Colonic mucosa (tissue), 4 donors: ENCODE measurements around the gene PRKCA. TPM values are rescaled to one million over a fixed set of nuclear protein-coding genes. Genes with fewer than 3 reads are reported as not detected.

Experiments
- DNase-seq: peaks from one replicate; pipeline ENCODE4 v3.0.0-alpha.2; 2020
- H3K27ac ChIP-seq: fragments of 200-600 bp; one replicate; pipeline ENCODE4 v1.8.0; 2021
- H3K27me3 ChIP-seq: fragments of 200-600 bp; one replicate; pipeline ENCODE4 v1.8.0; 2021
- H3K36me3 ChIP-seq: fragments of 200-600 bp; one replicate; pipeline ENCODE4 v1.8.0; 2021
- H3K4me1 ChIP-seq: fragments of 200-600 bp; one replicate; pipeline ENCODE4 v1.8.0; 2021; ENCODE audit warnings: mild to moderate bottlenecking
- H3K4me3 ChIP-seq: fragments of 200-600 bp; one replicate; pipeline ENCODE4 v1.8.0; 2021
- H3K9ac ChIP-seq, 2 donors: one replicate each; pipeline ENCODE4 v1.7.0; 2013; ENCODE audit warnings: control low read depth in 2 of 2, low read depth in 2 of 2, low read length in 2 of 2
- H3K9me3 ChIP-seq: fragments of 200-600 bp; one replicate; pipeline ENCODE4 v1.8.0; 2021
- CTCF ChIP-seq: fragments of 200-600 bp; IDR thresholded peaks from one replicate; pipeline ENCODE4 v1.8.0; 2022; ENCODE audit warnings: antibody characterized with exemption, mild to moderate bottlenecking
- intact Hi-C: fragments of 100-400 bp; cut with DNase I; formaldehyde crosslinking; loops from one replicate; pipeline ENCODE4 v1.14.1; 2022
- total RNA-seq, 2 donors: library from RNA; stranded (reverse); fragmentation: NEBNext Ultra II Directional in 1 of 2; extraction: Animal tissue kit (Norgen Biotek cat#: 25700) in 1 of 2; gene quantifications; one replicate each; pipeline ENCODE4 v1.2.1, GENCODE V29; 2021
- donor health status: healthy.
- donor health status: DM: no; HTN: no; CAD: no.
- donor health status: DM: no; HTN: no; CAD: no.

The PRKCA gene
- total RNA-seq, 2 donors from 2014 or later, result 40.0 to 41.8 TPM

- H3K9ac ChIP-seq, result no peak overlapping the region
These were observed 162.5 kb downstream of the PRKCA start for GRCh38 chr17:66464921-66465320.

GRCh38 chr17:66465701-66466100 lies 163.3 kb downstream of the PRKCA start:
- no peak overlapping the region for H3K9ac ChIP-seq
- H3K27ac ChIP-seq, result no peak overlapping the region
- intact Hi-C loops, result no loop called here
- H3K36me3 ChIP-seq, result no peaks in the 10 kb centered on the region
- TF ChIP-seq CTCF, result no peak
- H3K4me3 ChIP-seq, result no peak overlapping the region
- DNase-seq, result no peak
- peaks cover 11% of the 10 kb centered on the region for H3K4me1 ChIP-seq
- H3K27me3 ChIP-seq, result no peaks in the 10 kb centered on the region
- H3K9me3 ChIP-seq, result no peaks in the 10 kb centered on the region

More at GRCh38 chr17:66464921-66465320, 162.5 kb downstream of the PRKCA start:
- no peak for DNase-seq
- Histone ChIP-seq H3K27ac (no peak overlapping the region), H3K27me3 (no peaks in the 10 kb centered on the region), H3K4me1 (peaks cover 11% of the 10 kb centered on the region), H3K4me3 (no peak overlapping the region), H3K9me3 (no peaks in the 10 kb centered on the region), H3K36me3 (no peaks in the 10 kb centered on the region)
- TF ChIP-seq CTCF, result no peak
- intact Hi-C loops, result no loop called here

- no peak overlapping the region for H3K4me3 ChIP-seq
- TF ChIP-seq CTCF, result no peak
- peaks cover 11% of the 10 kb centered on the region for H3K4me1 ChIP-seq
- intact Hi-C loops, result no loop called here
- H3K9me3 ChIP-seq, result no peaks in the 10 kb centered on the region
- no peak overlapping the region for H3K27ac ChIP-seq
- H3K9ac ChIP-seq, result no peak overlapping the region
- H3K27me3 ChIP-seq, result no peaks in the 10 kb centered on the region
- DNase-seq, result no peak
- H3K36me3 ChIP-seq, result no peaks in the 10 kb centered on the region
These were observed 163.8 kb downstream of the PRKCA start for GRCh38 chr17:66466106-66466820.

- no peaks in the 10 kb centered on the region for H3K36me3 ChIP-seq
- intact Hi-C loops, result no loop called here
- H3K9me3 ChIP-seq, result no peaks in the 10 kb centered on the region
- no peak for TF ChIP-seq CTCF
- no peaks in the 10 kb centered on the region for H3K27me3 ChIP-seq
- H3K4me3 ChIP-seq, result no peak overlapping the region
- DNase-seq, result no peak
- peak overlapping the region; percentile 6 for H3K27ac ChIP-seq
- H3K4me1 ChIP-seq, result peaks cover 11% of the 10 kb centered on the region
- no peak overlapping the region for H3K9ac ChIP-seq
These were observed 164.5 kb downstream of the PRKCA start for GRCh38 chr17:66466840-66467367.

- intact Hi-C loops, result no loop called here
- Histone ChIP-seq H3K27me3 (no peaks in the 10 kb centered on the region), H3K27ac (peak overlapping the region; percentile 6), H3K4me3 (no peak overlapping the region), H3K9ac (no peak overlapping the region), H3K36me3 (no peaks in the 10 kb centered on the region), H3K9me3 (no peaks in the 10 kb centered on the region), H3K4me1 (peaks cover 11% of the 10 kb centered on the region)
- DNase-seq, result no peak
- TF ChIP-seq CTCF, result no peak
These were observed 165.4 kb downstream of the PRKCA start for GRCh38 chr17:66467766-66468165.
